K562 (cell line): ENCODE results near the gene CD300A. TPM values are rescaled to one million over a fixed set of nuclear protein-coding genes. Genes with fewer than 3 reads are reported as not detected.

Experiments
- ATAC-seq: fragments of 200-7000 bp; cut with Tn5 transposase; 3 replicates; pipeline ENCODE4 v1.9.1; 2020; ENCODE audit warnings: moderate library complexity
- BruUV-seq: library from RNA; stranded (reverse); fragments of 400-500 nt; replicated peaks from 2 replicates; lab custom pipeline; 2021; lab: Mats Ljungman, UMichigan
- CTCF ChIA-PET: fragments of 300-600 bp; formaldehyde crosslinking; extraction: SDS; loops from one replicate; lab custom pipeline; 2021; ENCODE audit warnings: low intra/inter-chr PET ratio; lab: Yijun Ruan, JAX
- POLR2A ChIA-PET: fragments of 300-600, 350-650 bp; sonication (Branson Sonifier 250); formaldehyde crosslinking; extraction: SDS; loops from one replicate; lab custom pipeline; 2021; ENCODE audit warnings: antibody characterized with exemption, inconsistent platforms; lab: Yijun Ruan, JAX
- DNase-seq, 4 experiments: peaks; one replicate each; pipeline versions ENCODE4 v3.0.0 to v3.0.0-alpha.2; 2011 to 2018; ENCODE audit warnings: low spot score in 3 of 4, mixed read lengths in 3 of 4; ENCODE audit errors: extremely low read depth in 1 of 4
- FAIRE-seq: peaks from 2 replicates; lab custom pipeline; 2011; peaks lifted over from hg19 to GRCh38; lab: Jason Lieb, UNC
- H2AFZ ChIP-seq: 2 replicates; pipeline ENCODE4 v1.6.0; 2011; ENCODE audit warnings: low read depth, low read length, control low read depth, inconsistent platforms
- H3K27ac ChIP-seq: fragments of 200-600 bp; 3 replicates; pipeline ENCODE4 v1.8.0; 2011; ENCODE audit warnings: low read depth, mild to moderate bottlenecking, control low read depth, inconsistent platforms, low read length, moderate library complexity, mixed read lengths; ENCODE audit errors: extremely low read depth
- H3K27me3 ChIP-seq, 2 experiments: fragments of 300-600 bp in 1 of 2; 2 replicates in 1 of 2; 3 replicates in 1 of 2; pipeline versions ENCODE4 v1.6.0 to v1.8.0; 2011; ENCODE audit warnings: inconsistent platforms in 2 of 2, low read length in 2 of 2, mild to moderate bottlenecking in 1 of 2, mixed read lengths in 1 of 2, moderate library complexity in 1 of 2; ENCODE audit not compliant: control insufficient read depth in 2 of 2, insufficient read depth in 2 of 2
- H3K36me3 ChIP-seq: fragments of 300-600 bp; 3 replicates; pipeline ENCODE4 v1.8.0; 2011; ENCODE audit warnings: mild to moderate bottlenecking, low read length, inconsistent platforms; ENCODE audit not compliant: control insufficient read depth, insufficient read depth
- H3K4me1 ChIP-seq, 2 experiments: fragments of 200-600 bp in 1 of 2; replicated peaks in 1 of 2; 2 replicates in 1 of 2; 3 replicates in 1 of 2; pipeline versions ENCODE4 v1.5.1 to v1.8.0; 2011; ENCODE audit warnings: inconsistent platforms in 2 of 2, low read length in 2 of 2, mild to moderate bottlenecking in 1 of 2, mixed read lengths in 1 of 2, moderate library complexity in 1 of 2; ENCODE audit not compliant: control insufficient read depth in 2 of 2, insufficient read depth in 2 of 2
- H3K4me2 ChIP-seq: 2 replicates; pipeline ENCODE4 v1.6.1; 2011; ENCODE audit warnings: low read length, control low read depth, inconsistent platforms, mixed read lengths; ENCODE audit not compliant: insufficient read depth
- H3K4me3 ChIP-seq: fragments of 200-600 bp; sonication (generic), shearing (Covaris generic); 2 replicates; pipeline ENCODE4 v1.5.1; 2016; ENCODE audit warnings: control low read depth, inconsistent platforms
- H3K79me2 ChIP-seq: fragments of 200-600 bp; 3 replicates; pipeline ENCODE4 v1.8.0; 2011; ENCODE audit warnings: low read length, inconsistent platforms; ENCODE audit not compliant: control insufficient read depth, insufficient read depth
- H3K9ac ChIP-seq, 2 experiments: 2 replicates each; pipeline versions ENCODE4 v1.6.0 to v1.6.1; 2011; ENCODE audit warnings: low read depth in 2 of 2, low read length in 2 of 2, control low read depth in 1 of 2, inconsistent platforms in 1 of 2, mild to moderate bottlenecking in 1 of 2, mixed read lengths in 1 of 2; ENCODE audit not compliant: insufficient read depth in 1 of 2
- H3K9me1 ChIP-seq: one replicate; pipeline ENCODE4 v1.6.0; 2011; ENCODE audit warnings: inconsistent platforms, mild to moderate bottlenecking, low read length, moderate library complexity; ENCODE audit not compliant: control insufficient read depth, insufficient read depth
- H3K9me3 ChIP-seq: replicated peaks from 2 replicates; pipeline ENCODE4 v1.5.1; 2011; ENCODE audit warnings: low read depth, low read length, inconsistent platforms; ENCODE audit not compliant: control insufficient read depth, insufficient read depth
- H4K20me1 ChIP-seq: replicated peaks from 2 replicates; pipeline ENCODE4 v1.6.1; 2011; ENCODE audit warnings: low read length, inconsistent platforms, mixed read lengths; ENCODE audit not compliant: control insufficient read depth, insufficient read depth
- BHLHE40 ChIP-seq: IDR thresholded peaks from 2 replicates; pipeline ENCODE4 v1.6.1; 2011; ENCODE audit warnings: low read length, improper control_type of control experiment
- DEAF1 ChIP-seq: fragments of 450-650 bp; formaldehyde crosslinking; IDR thresholded peaks from 2 replicates; pipeline ENCODE4 v1.4.0; 2020; ENCODE audit warnings: mild to moderate bottlenecking, moderate library complexity
- FOXK1 ChIP-seq: sonication (generic); formaldehyde crosslinking; IDR thresholded peaks from 2 replicates; pipeline ENCODE4 v1.8.0; 2022; ENCODE audit warnings: missing genetic modification reagents, mild to moderate bottlenecking, borderline replicate concordance
- HMGXB4 ChIP-seq: sonication (generic); formaldehyde crosslinking; IDR thresholded peaks from 2 replicates; pipeline ENCODE4 v1.8.1; 2023; ENCODE audit warnings: mild to moderate bottlenecking, missing genetic modification reagents
- KLF1 ChIP-seq: fragments of 450-650 bp; IDR thresholded peaks from 2 replicates; pipeline ENCODE4 v1.6.1; 2016; ENCODE audit warnings: missing genetic modification characterization, missing compliant biosample characterization
- LCOR ChIP-seq: sonication (generic); formaldehyde crosslinking; IDR thresholded peaks from 2 replicates; pipeline ENCODE4 v1.8.0; 2022; ENCODE audit warnings: mild to moderate bottlenecking, missing genetic modification reagents
- NR1H2 ChIP-seq: sonication (generic); formaldehyde crosslinking; IDR thresholded peaks from 2 replicates; pipeline ENCODE4 v1.4.0; 2020; ENCODE audit warnings: mild to moderate bottlenecking, missing genetic modification reagents
- PPARD ChIP-seq: fragments of 250-450 bp; sonication (Bioruptor Pico); IDR thresholded peaks from 2 replicates; pipeline ENCODE4 v1.8.0; 2022; ENCODE audit warnings: inconsistent platforms, mild to moderate bottlenecking, moderate library complexity
- SFPQ ChIP-seq: fragments of 200-400 bp; formaldehyde crosslinking; IDR thresholded peaks from 2 replicates; pipeline ENCODE4 v1.6.1; 2017; ENCODE audit warnings: mild to moderate bottlenecking, low read depth, low read length, moderate library complexity
- ZNF143 ChIP-seq: sonication (generic); formaldehyde crosslinking; IDR thresholded peaks from 2 replicates; pipeline ENCODE4 v1.9.0; 2022; ENCODE audit warnings: mild to moderate bottlenecking, missing genetic modification reagents
- ZNF23 ChIP-seq: fragments of 250-450 bp; sonication (Bioruptor Pico); IDR thresholded peaks from 2 replicates; pipeline ENCODE4 v1.4.0; 2020; ENCODE audit warnings: mild to moderate bottlenecking
- ZNF347 ChIP-seq: fragments of 450-650 bp; formaldehyde crosslinking; IDR thresholded peaks from 2 replicates; pipeline ENCODE4 v1.4.0; 2020; ENCODE audit warnings: low read depth, mild to moderate bottlenecking, moderate library complexity
- ZNF584 ChIP-seq: fragments of 200-800 bp; sonication (Bioruptor generic); IDR thresholded peaks from 2 replicates; pipeline ENCODE4 v1.6.1; 2016; ENCODE audit warnings: low read depth, mild to moderate bottlenecking, missing genetic modification characterization, missing compliant biosample characterization
- ZNF655 ChIP-seq: fragments of 250-450 bp; sonication (Bioruptor Pico); IDR thresholded peaks from 2 replicates; pipeline ENCODE4 v1.5.0; 2021
- WGBS: fragments of 100-300 bp; shearing (Covaris generic); methylation state at CpG from one replicate; pipeline ENCODE4 v1.1.6; 2016; ENCODE audit warnings: low coverage, mixed read lengths; ENCODE audit not compliant: insufficient coverage; ENCODE audit errors: missing lambda C conversion rate; 5-methylcytosine and 5-hydroxymethylcytosine counted together
- in situ Hi-C: fragments of 300-500 bp; cut with MboI; formaldehyde crosslinking; loops from 4 replicates; pipeline ENCODE4 v1.15.0; 2018; ENCODE audit warnings: inconsistent platforms, mixed read lengths
- intact Hi-C: fragments of 100-400 bp; cut with micrococcal nuclease; formaldehyde crosslinking; loops from 2 replicates; pipeline ENCODE4 v1.14.2; 2022
- polyA plus RNA-seq, 8 experiments: library from polyadenylated mRNA; depleted of rRNA in 4 of 8; stranded (reverse) in 5 of 8; unstranded in 3 of 8; fragments of >200 nt; fragmentation: Nextera tagmentation in 2 of 8; fragmentation: Illumina TruSeq in 1 of 8; extraction: Ambion mirVana in 2 of 8; extraction: Trizol in 1 of 8; gene quantifications; 2 replicates each; pipeline versions ENCODE4 v1.2.1 to v1.2.3, GENCODE V29; 2011 to 2014; ENCODE audit warnings: inconsistent platforms in 1 of 8, missing spikeins in 1 of 8
- total RNA-seq, 7 experiments: library from RNA; depleted of rRNA in 6 of 7; stranded (reverse); fragments of >200 nt in 6 of 7; fragmentation: Illumina TruSeq in 2 of 7; extraction: Trizol in 2 of 7; gene quantifications; 2 replicates each; pipeline versions ENCODE4 v1.2.1 to v1.2.3, GENCODE V29; 2011 to 2021; ENCODE audit warnings: low replicate concordance in 1 of 7
- TF ChIP-seq, protein P1 (sequence below): sonication (generic); formaldehyde crosslinking; IDR thresholded peaks from 2 replicates; pipeline ENCODE4 v1.8.0; 2022; ENCODE audit warnings: mild to moderate bottlenecking, missing genetic modification reagents

The CD300A gene
- total and polyA plus RNA-seq, 9 of the 15 experiments (the other 6 are each of a cell fraction or from before 2014, with no cell fraction given) = 0.21 to 1.7 (median 0.41) TPM; not detected in 1

DNA sequence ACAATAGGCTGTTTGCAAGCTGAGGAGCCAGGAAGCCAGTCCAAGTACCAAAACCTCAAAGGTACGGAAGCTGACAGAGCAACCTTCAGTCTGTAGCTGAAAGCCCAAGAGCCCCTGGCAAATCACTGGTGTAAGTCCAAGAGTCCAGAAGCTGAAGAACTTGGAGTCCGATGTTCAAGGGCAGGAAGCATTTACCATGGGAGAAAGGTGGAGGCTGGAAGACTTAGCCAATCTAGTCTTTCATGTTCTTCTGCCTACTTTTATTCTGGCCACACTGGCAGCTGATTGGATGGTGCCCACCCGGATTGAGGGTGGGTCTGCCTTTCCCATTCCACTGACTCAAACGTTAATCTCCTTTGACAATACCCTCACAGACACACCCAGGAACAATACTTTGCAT is 49.5 kb downstream of the CD300A start:
- in situ Hi-C loops = no loop called here
- H2AFZ ChIP-seq = no peak overlapping the region
- ATAC-seq = no peak
- ChIA-PET POLR2A (no interaction called here), CTCF (interaction anchor here (0.6 kb wide), 1 partner anchor 217 kb away, joined by 3 read pairs; no protein-coding TSS in a partner anchor)
- no peak overlapping the region for H3K4me2 ChIP-seq
- WGBS = 3% methylated on average over 4 of the region's 4 CpGs
- no peak for FAIRE-seq
- no peaks in the 10 kb centered on the region for H3K79me2 ChIP-seq
- H3K9me3 ChIP-seq = peaks cover 13% of the 10 kb centered on the region
- no peak overlapping the region for H3K27ac ChIP-seq
- H3K9me1 ChIP-seq = no peaks in the 10 kb centered on the region
- no peak for DNase-seq
- no peak overlapping the region for H3K4me3 ChIP-seq
- no TSS peak for BruUV-seq
- H3K36me3 ChIP-seq = no peaks in the 10 kb centered on the region; the same call in 2 of the 3 replicates
- H3K9ac ChIP-seq = no peak overlapping the region
- peaks cover 2 to 6% of the 10 kb centered on the region in 2 experiments; a peak in 2 of 5 replicates for H3K27me3 ChIP-seq
- H3K4me1 ChIP-seq = no peaks in the 10 kb centered on the region
- intact Hi-C loops = no loop called here
- H4K20me1 ChIP-seq = no peaks in the 10 kb centered on the region
- TF ChIP-seq ZNF23 (CRISPR knock-in tag) = no peak
- TF ChIP-seq ZNF143 (CRISPR knock-in tag) = no peak
- no peak for TF ChIP-seq ZNF584 (CRISPR knock-in tag)
- TF ChIP-seq SFPQ = no peak
- TF ChIP-seq ZNF347 = no peak
- no peak for TF ChIP-seq LCOR
- TF ChIP-seq NR1H2 (CRISPR knock-in tag) = no peak
- no peak for TF ChIP-seq PPARD (CRISPR knock-in tag)
- TF ChIP-seq KLF1 (tag) = no peak
- TF ChIP-seq ZNF655 = no peak
- no peak for TF ChIP-seq HMGXB4 (CRISPR knock-in tag)
- no peak for TF ChIP-seq FOXK1
- no peak for TF ChIP-seq BHLHE40
- TF ChIP-seq, protein P1, sequence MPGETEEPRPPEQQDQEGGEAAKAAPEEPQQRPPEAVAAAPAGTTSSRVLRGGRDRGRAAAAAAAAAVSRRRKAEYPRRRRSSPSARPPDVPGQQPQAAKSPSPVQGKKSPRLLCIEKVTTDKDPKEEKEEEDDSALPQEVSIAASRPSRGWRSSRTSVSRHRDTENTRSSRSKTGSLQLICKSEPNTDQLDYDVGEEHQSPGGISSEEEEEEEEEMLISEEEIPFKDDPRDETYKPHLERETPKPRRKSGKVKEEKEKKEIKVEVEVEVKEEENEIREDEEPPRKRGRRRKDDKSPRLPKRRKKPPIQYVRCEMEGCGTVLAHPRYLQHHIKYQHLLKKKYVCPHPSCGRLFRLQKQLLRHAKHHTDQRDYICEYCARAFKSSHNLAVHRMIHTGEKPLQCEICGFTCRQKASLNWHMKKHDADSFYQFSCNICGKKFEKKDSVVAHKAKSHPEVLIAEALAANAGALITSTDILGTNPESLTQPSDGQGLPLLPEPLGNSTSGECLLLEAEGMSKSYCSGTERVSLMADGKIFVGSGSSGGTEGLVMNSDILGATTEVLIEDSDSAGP (CRISPR knock-in tag) = no peak
- TF ChIP-seq DEAF1 (CRISPR knock-in tag) = no peak
